ENCODE measurements around the gene FKBP1B.
"Not testable (repeated sequence)": the region's sequence is repeated elsewhere in the genome, so short reads cannot be mapped to it uniquely, and the experiment has no call there.

FKBP1B gene

DNA sequence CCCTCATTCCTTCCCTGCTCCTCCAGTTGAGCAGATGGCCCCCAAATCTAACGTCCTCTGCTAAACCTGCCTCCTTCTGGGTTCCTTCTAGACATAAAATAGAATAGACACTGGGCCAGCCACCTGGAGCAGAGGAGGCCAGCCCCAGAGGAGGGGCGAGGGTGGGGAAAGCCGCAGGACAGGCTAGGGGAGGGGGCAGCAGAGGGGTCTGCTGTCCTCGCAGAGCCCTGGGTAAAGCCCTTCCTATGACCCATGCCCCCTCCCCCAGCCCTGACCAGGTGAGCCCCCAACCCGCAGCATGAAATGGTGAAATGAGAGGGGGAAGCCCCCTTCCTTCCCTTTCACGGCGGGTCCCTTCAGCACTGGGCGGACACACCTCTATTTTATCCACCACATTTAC lies 31.8 kb upstream of the FKBP1B start:
- H3K9me3 Mint-ChIP-seq: no peaks in the 10 kb centered on the region
- H3K27me3 Mint-ChIP-seq: no peaks in the 10 kb centered on the region
- H3K4me1 Mint-ChIP-seq: no peaks in the 10 kb centered on the region
- no peak overlapping the region for H3K27ac Mint-ChIP-seq
- ATAC-seq: no peak
- DNase-seq: no peak
- H3K36me3 Mint-ChIP-seq (ENCODE audit: low read depth): no peaks in the 10 kb centered on the region
- no peak overlapping the region for H3K4me3 Mint-ChIP-seq

DNA sequence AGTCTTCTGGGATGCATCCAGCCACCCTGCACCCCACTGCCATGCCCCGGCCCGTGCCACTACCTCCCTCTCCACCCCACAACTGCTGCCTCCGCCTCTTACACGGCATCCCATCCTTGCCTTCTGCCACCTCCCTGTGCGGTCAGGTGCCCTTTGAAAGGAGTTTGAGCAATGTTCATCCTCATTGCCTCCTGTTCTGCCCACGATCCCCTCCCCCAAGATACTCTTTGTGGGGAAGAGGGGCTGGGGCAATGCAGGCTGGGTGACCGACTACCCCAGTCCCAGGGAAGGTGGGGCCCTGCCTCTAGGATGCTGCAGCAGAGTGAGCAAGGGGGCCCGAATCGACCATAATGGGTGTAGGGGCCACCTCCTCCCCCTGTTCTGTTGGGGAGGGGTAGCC lies 31.3 kb upstream of the FKBP1B start:
- Mint-ChIP-seq H3K4me1 (no peaks in the 10 kb centered on the region), H3K9me3 (no peaks in the 10 kb centered on the region), H3K4me3 (no peak overlapping the region), H3K27ac (no peak overlapping the region), H3K27me3 (no peaks in the 10 kb centered on the region), H3K36me3 (ENCODE audit: low read depth) (no peaks in the 10 kb centered on the region)
- no peak for DNase-seq
- ATAC-seq: no peak

GRCh38 chr2:24019729-24020128 lies 29.8 kb upstream of the FKBP1B start:
- DNase-seq (no peak), ATAC-seq (no peak)
- peaks cover 3% of the 10 kb centered on the region for H3K36me3 Mint-ChIP-seq (ENCODE audit: low read depth)
- no peak overlapping the region for H3K4me3 Mint-ChIP-seq
- H3K9me3 Mint-ChIP-seq: no peaks in the 10 kb centered on the region
- no peaks in the 10 kb centered on the region for H3K27me3 Mint-ChIP-seq
- no peak overlapping the region for H3K27ac Mint-ChIP-seq
- no peaks in the 10 kb centered on the region for H3K4me1 Mint-ChIP-seq

DNA sequence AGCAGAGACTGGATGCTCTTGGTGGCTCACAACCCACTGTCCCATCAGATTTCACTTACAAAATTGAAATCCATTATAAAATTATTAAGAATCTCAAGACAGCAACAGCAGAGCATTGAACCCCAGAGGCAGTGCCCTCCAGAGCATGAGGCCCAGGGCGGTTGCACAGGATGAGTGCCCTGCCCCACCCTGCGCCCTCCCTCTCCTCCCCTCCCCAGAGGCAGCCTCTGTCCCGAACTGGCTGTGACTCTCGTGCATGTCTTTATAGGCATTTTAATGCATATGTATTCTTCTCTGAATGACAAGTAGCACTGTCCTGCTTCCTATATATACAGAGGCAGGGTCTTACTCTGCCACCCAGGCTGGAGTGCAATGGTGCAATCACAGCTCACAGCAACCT lies 29.3 kb upstream of the FKBP1B start:
- no peak overlapping the region for H3K4me3 Mint-ChIP-seq
- no peaks in the 10 kb centered on the region for H3K9me3 Mint-ChIP-seq
- no peak overlapping the region for H3K27ac Mint-ChIP-seq
- no peaks in the 10 kb centered on the region for H3K4me1 Mint-ChIP-seq
- ATAC-seq (no peak), DNase-seq (no peak)
- no peaks in the 10 kb centered on the region for H3K27me3 Mint-ChIP-seq
- H3K36me3 Mint-ChIP-seq (ENCODE audit: low read depth): peaks cover 3% of the 10 kb centered on the region

DNA sequence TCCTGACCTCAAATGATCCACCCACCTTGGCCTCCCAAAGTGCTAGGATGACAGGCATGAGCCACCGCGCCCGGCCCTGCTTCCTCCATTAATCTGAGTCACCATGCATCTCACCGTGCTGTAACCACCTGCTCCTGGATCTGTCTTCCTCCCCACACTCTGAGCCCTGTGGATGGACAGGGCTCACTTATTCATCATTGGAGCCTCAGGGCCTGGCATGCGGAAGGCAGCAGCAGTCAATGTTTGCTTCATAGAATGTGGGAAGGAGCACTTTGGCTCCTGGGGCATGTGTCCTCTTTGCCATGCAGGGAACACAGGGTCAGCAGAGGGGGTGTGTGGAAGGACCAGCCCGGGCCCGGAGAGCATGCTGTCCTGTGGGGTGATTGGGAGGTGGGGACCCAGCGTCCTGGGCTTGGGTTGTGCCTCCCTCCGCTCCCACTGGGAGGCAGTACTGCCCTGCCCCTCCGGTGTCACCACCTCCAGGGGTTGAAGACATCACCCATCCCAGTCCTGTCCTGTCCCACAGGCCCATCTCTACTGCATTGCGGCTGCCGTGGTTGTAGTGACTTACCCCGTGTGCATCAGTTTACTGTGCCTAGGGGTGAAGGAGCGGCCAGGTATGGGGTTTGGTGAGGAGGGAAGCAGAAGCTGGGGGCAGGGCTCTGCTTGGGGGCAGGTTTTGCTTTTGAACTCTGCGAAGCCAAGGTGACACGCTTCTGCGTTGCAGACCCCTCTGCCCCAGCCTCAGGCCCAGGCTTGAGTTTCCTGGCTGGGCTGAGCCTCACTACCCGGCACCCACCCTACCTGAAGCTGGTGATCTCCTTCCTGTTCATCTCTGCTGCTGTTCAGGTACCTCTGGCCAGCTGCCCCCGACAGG lies 28.2 kb upstream of the FKBP1B start:
- ATAC-seq (no peak), DNase-seq (peak; percentile 29)
- H3K27ac Mint-ChIP-seq: no peak overlapping the region
- no peaks in the 10 kb centered on the region for H3K4me1 Mint-ChIP-seq
- no peaks in the 10 kb centered on the region for H3K27me3 Mint-ChIP-seq
- H3K4me3 Mint-ChIP-seq: no peak overlapping the region
- H3K36me3 Mint-ChIP-seq (ENCODE audit: low read depth): peaks cover 6% of the 10 kb centered on the region
- H3K9me3 Mint-ChIP-seq: no peaks in the 10 kb centered on the region

- Mint-ChIP-seq H3K27me3 (no peaks in the 10 kb centered on the region), H3K4me1 (no peaks in the 10 kb centered on the region), H3K27ac (no peak overlapping the region), H3K36me3 (ENCODE audit: low read depth) (peaks cover 8% of the 10 kb centered on the region), H3K4me3 (no peak overlapping the region), H3K9me3 (no peaks in the 10 kb centered on the region)
- DNase-seq (no peak), ATAC-seq (no peak)
These were observed 27.1 kb upstream of the FKBP1B start for GRCh38 chr2:24022324-24022974.

- H3K4me3 Mint-ChIP-seq: no peak overlapping the region
- H3K27ac Mint-ChIP-seq: no peak overlapping the region
- peaks cover 8% of the 10 kb centered on the region for H3K36me3 Mint-ChIP-seq (ENCODE audit: low read depth)
These were observed 26.5 kb upstream of the FKBP1B start for GRCh38 chr2:24022975-24023575.

GRCh38 chr2:24024018-24024417 lies 25.5 kb upstream of the FKBP1B start:
- DNase-seq (no peak), ATAC-seq (peak; percentile 43)
- no peak overlapping the region for H3K4me3 Mint-ChIP-seq
- no peaks in the 10 kb centered on the region for H3K27me3 Mint-ChIP-seq
- H3K36me3 Mint-ChIP-seq (ENCODE audit: low read depth): peaks cover 13% of the 10 kb centered on the region
- no peaks in the 10 kb centered on the region for H3K9me3 Mint-ChIP-seq
- no peaks in the 10 kb centered on the region for H3K4me1 Mint-ChIP-seq
- no peak overlapping the region for H3K27ac Mint-ChIP-seq

More at GRCh38 chr2:24022975-24023575, 26.5 kb upstream of the FKBP1B start:
- DNase-seq (no peak), ATAC-seq (no peak)
- no peaks in the 10 kb centered on the region for H3K9me3 Mint-ChIP-seq
- H3K4me1 Mint-ChIP-seq: no peaks in the 10 kb centered on the region
- no peaks in the 10 kb centered on the region for H3K27me3 Mint-ChIP-seq

DNA sequence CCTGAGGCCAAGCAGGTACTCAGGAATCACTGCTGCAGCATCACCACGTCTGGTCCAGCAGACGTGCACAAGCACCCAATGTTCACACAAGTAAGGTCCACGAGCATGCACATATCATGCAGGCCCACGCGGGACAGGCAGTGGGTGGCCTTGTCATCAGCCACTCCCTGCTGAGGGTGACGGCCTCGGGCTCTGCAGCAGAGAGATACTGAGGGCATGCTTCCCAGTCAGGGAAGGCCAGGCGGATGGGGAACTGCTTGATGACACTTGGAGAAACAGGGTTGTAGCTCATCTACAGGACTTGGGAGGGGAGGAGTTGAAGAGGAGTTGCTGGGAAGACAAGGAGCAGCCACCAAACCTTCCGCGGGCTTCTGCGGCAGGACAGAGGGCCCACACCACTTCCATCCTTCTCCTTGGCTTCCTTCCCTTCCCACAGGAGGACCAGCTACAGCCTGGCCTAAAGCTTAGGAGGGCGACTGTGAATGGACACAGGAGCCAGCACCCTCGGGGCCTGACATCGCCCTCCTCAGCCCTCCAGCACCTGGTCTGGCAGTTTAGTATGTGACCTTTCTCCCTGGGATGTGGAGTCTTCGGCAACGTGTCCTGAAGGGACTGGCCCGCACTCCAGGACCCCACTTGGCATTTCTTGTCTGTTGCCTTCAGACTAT lies 24.4 kb upstream of the FKBP1B start:
- H3K27ac Mint-ChIP-seq: no peak overlapping the region
- DNase-seq (no peak), ATAC-seq (no peak)
- no peaks in the 10 kb centered on the region for H3K27me3 Mint-ChIP-seq
- no peaks in the 10 kb centered on the region for H3K9me3 Mint-ChIP-seq
- no peaks in the 10 kb centered on the region for H3K4me1 Mint-ChIP-seq
- no peak overlapping the region for H3K4me3 Mint-ChIP-seq
- peaks cover 22% of the 10 kb centered on the region for H3K36me3 Mint-ChIP-seq (ENCODE audit: low read depth)

DNA sequence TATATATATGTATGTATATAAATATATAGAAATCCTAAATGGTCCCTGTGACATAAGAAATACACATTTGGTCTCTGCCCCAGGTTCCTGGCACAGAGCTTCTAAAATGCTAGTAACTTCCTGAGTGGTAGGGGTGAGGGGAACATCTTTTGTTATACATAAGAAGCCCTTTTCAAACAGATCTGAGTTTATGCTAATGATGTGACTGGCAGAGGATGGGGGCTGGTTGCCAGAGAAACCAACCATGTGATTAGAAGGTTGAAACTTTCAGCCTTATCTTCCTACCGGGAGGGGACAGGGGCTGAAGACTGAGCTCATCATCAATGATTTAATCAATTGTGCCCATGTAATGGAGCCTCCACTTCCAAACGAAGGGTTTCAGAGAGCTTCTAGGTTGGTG lies 23.3 kb upstream of the FKBP1B start:
- DNase-seq: no peak
- peaks cover 24% of the 10 kb centered on the region for H3K36me3 Mint-ChIP-seq (ENCODE audit: low read depth)
- no peaks in the 10 kb centered on the region for H3K4me1 Mint-ChIP-seq
- H3K4me3 Mint-ChIP-seq: no peak overlapping the region
- H3K27ac Mint-ChIP-seq: no peak overlapping the region
- H3K27me3 Mint-ChIP-seq: no peaks in the 10 kb centered on the region
- ATAC-seq: no peak
- H3K9me3 Mint-ChIP-seq: no peaks in the 10 kb centered on the region

- Mint-ChIP-seq H3K27me3 (no peaks in the 10 kb centered on the region), H3K36me3 (ENCODE audit: low read depth) (peaks cover 29% of the 10 kb centered on the region), H3K27ac (no peak overlapping the region), H3K9me3 (no peaks in the 10 kb centered on the region), H3K4me1 (peaks cover 12% of the 10 kb centered on the region), H3K4me3 (no peak overlapping the region)
- no peak for ATAC-seq
- DNase-seq: no peak
These were observed 10.6 kb upstream of the FKBP1B start for GRCh38 chr2:24038786-24039499.

DNA sequence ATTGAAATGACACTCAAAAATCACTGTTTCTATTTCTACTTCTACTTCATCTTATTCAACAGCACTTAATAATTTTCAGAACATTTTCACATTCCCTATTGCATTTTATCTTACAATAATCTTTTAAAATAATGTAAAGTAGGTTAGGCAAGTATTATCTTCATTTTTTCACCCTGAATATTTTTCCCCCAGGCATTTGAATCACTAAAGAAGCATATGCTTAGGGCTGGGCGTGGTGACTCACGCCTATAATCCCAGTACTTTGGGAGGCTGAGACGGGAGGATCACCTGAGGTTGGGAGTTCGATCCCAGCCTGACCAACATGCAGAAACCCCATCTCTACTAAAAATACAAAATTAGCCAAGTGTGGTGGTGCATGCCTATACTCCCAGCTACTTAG lies 9.0 kb upstream of the FKBP1B start:
- ATAC-seq (no peak), DNase-seq (no peak)
- Mint-ChIP-seq H3K27me3 (no peaks in the 10 kb centered on the region), H3K9me3 (no peaks in the 10 kb centered on the region), H3K4me1 (peaks cover 12% of the 10 kb centered on the region), H3K4me3 (no peak overlapping the region), H3K27ac (no peak overlapping the region), H3K36me3 (ENCODE audit: low read depth) (peaks cover 31% of the 10 kb centered on the region)

GRCh38 chr2:24043133-24043532 lies 6.4 kb upstream of the FKBP1B start:
- not testable (repeated sequence) for H3K27ac Mint-ChIP-seq, ATAC-seq, H3K9me3 Mint-ChIP-seq, H3K4me3 Mint-ChIP-seq, DNase-seq, H3K27me3 Mint-ChIP-seq
- H3K36me3 Mint-ChIP-seq (ENCODE audit: low read depth): peaks cover 15% of the 10 kb centered on the region
- H3K4me1 Mint-ChIP-seq: peaks cover 18% of the 10 kb centered on the region

All from activated naive CD8-positive, alpha-beta T cell treated with anti-CD3 and anti-CD28 coated beads, Interleukin-2, amount 50 U/mL, for 24 hours (primary cell).